Endodermal cell (in vitro differentiated cells): ENCODE data around the gene MRAS. TPM values are rescaled to one million over a fixed set of nuclear protein-coding genes. Genes with fewer than 3 reads are reported as not detected.

Experiments
- DNase-seq: peaks from one replicate; pipeline ENCODE4 v3.0.0-alpha.2; 2017
- H3K27ac ChIP-seq: 2 replicates; pipeline ENCODE4 v1.5.1; 2013; ENCODE audit warnings: mild to moderate bottlenecking, low read depth, low read length, moderate library complexity
- H3K27me3 ChIP-seq: 2 replicates; pipeline ENCODE4 v1.6.1; 2013; ENCODE audit warnings: mild to moderate bottlenecking, low read length, moderate library complexity; ENCODE audit not compliant: insufficient read depth, control insufficient read depth, poor library complexity, severe bottlenecking
- H3K36me3 ChIP-seq: 2 replicates; pipeline ENCODE4 v1.7.0; 2013; ENCODE audit warnings: mild to moderate bottlenecking, low read length, moderate library complexity; ENCODE audit not compliant: control insufficient read depth, insufficient read depth
- H3K4me1 ChIP-seq: one replicate; pipeline ENCODE4 v1.7.0; 2013; ENCODE audit warnings: low read length; ENCODE audit not compliant: control insufficient read depth, insufficient read depth
- H3K4me3 ChIP-seq: 2 replicates; pipeline ENCODE4 v1.5.1; 2013; ENCODE audit warnings: mild to moderate bottlenecking, low read length, moderate library complexity
- H3K9ac ChIP-seq: 2 replicates; pipeline ENCODE4 v1.6.1; 2013; ENCODE audit warnings: mild to moderate bottlenecking, low read length, moderate library complexity; ENCODE audit not compliant: poor library complexity, severe bottlenecking; ENCODE audit errors: extremely low read depth
- H3K9me3 ChIP-seq: 2 replicates; pipeline ENCODE4 v1.6.1; 2013; ENCODE audit warnings: mild to moderate bottlenecking, low read length, moderate library complexity; ENCODE audit not compliant: control insufficient read depth
- H3K27ac Mint-ChIP-seq: 2 replicates; pipeline ENCODE4 v1.8.0; 2020; ENCODE audit warnings: mixed read lengths
- H3K27me3 Mint-ChIP-seq: 2 replicates; pipeline ENCODE4 v1.8.0; 2021; ENCODE audit warnings: mild to moderate bottlenecking, mixed read lengths; ENCODE audit not compliant: insufficient read depth
- H3K36me3 Mint-ChIP-seq: 2 replicates; pipeline ENCODE4 v1.8.0; 2020; ENCODE audit warnings: low read depth, mixed read lengths
- H3K4me1 Mint-ChIP-seq: 2 replicates; pipeline ENCODE4 v1.8.0; 2020; ENCODE audit warnings: mixed read lengths
- H3K4me3 Mint-ChIP-seq: 2 replicates; pipeline ENCODE4 v1.8.0; 2020; ENCODE audit warnings: mild to moderate bottlenecking, moderate library complexity, mixed read lengths
- H3K9me3 Mint-ChIP-seq: 2 replicates; pipeline ENCODE4 v1.8.0; 2020; ENCODE audit warnings: mild to moderate bottlenecking, mixed read lengths
- CTCF ChIP-seq: fragments of 200-600 bp; sonication (generic); conservative IDR thresholded peaks from 2 replicates; pipeline ENCODE4 v1.5.0; 2021; ENCODE audit warnings: antibody characterized with exemption, mild to moderate bottlenecking
- WGBS, 2 experiments: methylation state at CpG; one replicate each; pipeline versions ENCODE4 v1.1.5 to v1.1.7; 2013; ENCODE audit warnings: missing lambda C conversion rate in 2 of 2, mixed read lengths in 1 of 2; ENCODE audit not compliant: insufficient coverage in 1 of 2, insufficient read length in 1 of 2; 5-methylcytosine and 5-hydroxymethylcytosine counted together
- total RNA-seq, 2 donors: library from RNA; stranded (reverse); fragmentation: NEBNext Ultra II Directional in 1 of 2; extraction: Animal tissue kit (Norgen Biotek cat#: 25700) in 1 of 2; gene quantifications; 2 replicates in 1 of 2; 3 replicates in 1 of 2; pipeline ENCODE4 v1.2.1, GENCODE V29; 2021

MRAS gene
- total RNA-seq, 2 donors from 2014 or later = 12.8 to 16.1 TPM

GRCh38 chr3:138314751-138315150 is 33.6 kb upstream of the MRAS start:
- H3K4me1 ChIP-seq = no peaks in the 10 kb centered on the region
- no peak overlapping the region for H3K27ac ChIP-seq
- no peak overlapping the region for H3K9ac ChIP-seq
- no peak overlapping the region for H3K4me3 ChIP-seq
- H3K4me3 Mint-ChIP-seq = no peak overlapping the region
- WGBS, 2 experiments = 95 to 100% methylated on average over 1 of the region's 1 CpG
- H3K9me3 Mint-ChIP-seq = peaks cover 4% of the 10 kb centered on the region
- TF ChIP-seq CTCF = no peak
- H3K27ac Mint-ChIP-seq = no peak overlapping the region
- H3K27me3 Mint-ChIP-seq = peaks cover 29% of the 10 kb centered on the region
- no peaks in the 10 kb centered on the region for H3K4me1 Mint-ChIP-seq
- H3K36me3 ChIP-seq = no peaks in the 10 kb centered on the region
- H3K9me3 ChIP-seq = peaks cover 7% of the 10 kb centered on the region
- no peaks in the 10 kb centered on the region for H3K36me3 Mint-ChIP-seq
- peaks cover 12% of the 10 kb centered on the region for H3K27me3 ChIP-seq
- DNase-seq = no peak

- Mint-ChIP-seq H3K27me3 (peaks cover 13% of the 10 kb centered on the region), H3K27ac (no peak overlapping the region), H3K9me3 (no peaks in the 10 kb centered on the region), H3K36me3 (no peaks in the 10 kb centered on the region), H3K4me1 (no peaks in the 10 kb centered on the region), H3K4me3 (no peak overlapping the region)
- DNase-seq = no peak
- TF ChIP-seq CTCF = no peak
- Histone ChIP-seq H3K9me3 (no peaks in the 10 kb centered on the region), H3K27me3 (no peaks in the 10 kb centered on the region), H3K27ac (no peak overlapping the region), H3K4me3 (no peak overlapping the region), H3K9ac (no peak overlapping the region), H3K4me1 (no peaks in the 10 kb centered on the region), H3K36me3 (no peaks in the 10 kb centered on the region)
- WGBS, 2 experiments = 78 to 100% methylated on average over 1 of the region's 1 CpG
Measured at GRCh38 chr3:138317687-138318086, 30.7 kb upstream of the MRAS start.

GRCh38 chr3:138323971-138324370 is 24.4 kb upstream of the MRAS start:
- no peak overlapping the region for H3K27ac Mint-ChIP-seq
- peaks cover 16% of the 10 kb centered on the region for H3K4me1 Mint-ChIP-seq
- no peaks in the 10 kb centered on the region for H3K9me3 ChIP-seq
- no peak overlapping the region for H3K27ac ChIP-seq
- H3K4me1 ChIP-seq = no peaks in the 10 kb centered on the region
- TF ChIP-seq CTCF = no peak
- H3K27me3 ChIP-seq = no peaks in the 10 kb centered on the region
- WGBS, 2 experiments = 94 to 95% methylated on average over 3 to 4 of the region's 4 CpGs
- no peaks in the 10 kb centered on the region for H3K9me3 Mint-ChIP-seq
- H3K27me3 Mint-ChIP-seq = peaks cover 5% of the 10 kb centered on the region
- H3K4me3 ChIP-seq = no peak overlapping the region
- no peak overlapping the region for H3K4me3 Mint-ChIP-seq
- DNase-seq = no peak
- no peaks in the 10 kb centered on the region for H3K36me3 Mint-ChIP-seq
- no peaks in the 10 kb centered on the region for H3K36me3 ChIP-seq
- no peak overlapping the region for H3K9ac ChIP-seq
